Type B pancreatic cell (in vitro differentiated cells): ENCODE data around the gene MORC1. TPM values are rescaled to one million over a fixed set of nuclear protein-coding genes. Genes with fewer than 3 reads are reported as not detected.
"Not testable (repeated sequence)": the region's sequence is repeated elsewhere in the genome, so short reads cannot be mapped to it uniquely, and the experiment has no call there.

Source experiments
- DNase-seq: peaks from one replicate; pipeline ENCODE4 v3.0.0; 2021; ENCODE audit warnings: mixed read lengths; ENCODE audit not compliant: unreplicated experiment; ENCODE audit errors: extremely low spot score
- H3K27ac Mint-ChIP-seq: 2 replicates; pipeline ENCODE4 v1.8.0; 2021; ENCODE audit warnings: mild to moderate bottlenecking, mixed read lengths
- H3K27me3 Mint-ChIP-seq: 2 replicates; pipeline ENCODE4 v1.8.0; 2021; ENCODE audit warnings: mixed read lengths
- H3K36me3 Mint-ChIP-seq: 2 replicates; pipeline ENCODE4 v1.8.0; 2021; ENCODE audit warnings: mixed read lengths
- H3K4me1 Mint-ChIP-seq: one replicate; pipeline ENCODE4 v1.8.0; 2021; ENCODE audit warnings: mixed read lengths; ENCODE audit not compliant: unreplicated experiment
- H3K4me3 Mint-ChIP-seq: 2 replicates; pipeline ENCODE4 v1.8.0; 2021; ENCODE audit warnings: mild to moderate bottlenecking, mixed read lengths
- H3K9me3 Mint-ChIP-seq: 2 replicates; pipeline ENCODE4 v1.8.0; 2021; ENCODE audit warnings: mixed read lengths
- CTCF ChIP-seq: fragments of 200-600 bp; sonication (generic); conservative IDR thresholded peaks from 2 replicates; pipeline ENCODE4 v1.5.0; 2021; ENCODE audit warnings: antibody characterized with exemption, mild to moderate bottlenecking
- total RNA-seq: library from RNA; stranded (reverse); gene quantifications from 2 replicates; pipeline ENCODE4 v1.2.1, GENCODE V29; 2021; ENCODE audit warnings: low replicate concordance

MORC1 gene
- total RNA-seq, 1 donor from 2014 or later: not detected

DNA sequence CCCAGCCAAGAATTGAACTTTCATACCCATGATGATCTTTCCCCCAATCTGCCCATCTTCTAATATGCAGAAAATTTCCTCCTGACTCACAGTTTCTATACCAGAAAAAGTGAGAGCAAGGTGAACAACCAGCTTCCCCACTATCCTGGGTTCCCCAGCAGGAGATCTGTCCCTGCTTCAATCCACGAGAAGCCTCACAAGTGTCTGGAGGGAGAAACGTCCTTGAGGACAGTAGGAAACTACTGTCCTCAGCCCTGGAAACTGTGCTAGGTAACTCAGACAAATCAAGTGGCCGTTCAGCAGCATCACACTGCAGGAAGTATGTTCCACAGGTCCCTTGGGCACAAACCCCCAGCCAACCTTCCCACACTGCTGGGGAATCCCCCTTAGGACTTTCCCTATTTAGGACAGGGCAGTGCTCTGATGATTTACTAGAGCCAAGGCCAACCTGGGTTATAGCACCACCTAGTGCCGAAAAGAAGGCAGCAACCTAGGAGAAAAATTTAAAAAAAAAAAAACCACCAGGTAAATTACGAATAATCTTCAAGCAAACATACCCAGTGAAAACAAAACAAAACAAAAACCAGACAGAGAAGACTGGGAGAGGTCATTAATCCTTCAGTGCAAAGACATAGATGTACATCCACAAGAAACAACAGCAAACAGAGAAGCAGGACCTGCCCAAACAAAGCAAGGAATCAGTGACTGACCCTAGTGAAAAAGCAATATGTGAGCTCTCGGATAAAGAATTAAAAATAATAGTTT lies 36.0 kb downstream of the MORC1 start:
- Mint-ChIP-seq H3K4me3 (no peak overlapping the region), H3K27ac (no peak overlapping the region), H3K4me1 (peaks cover 4% of the 10 kb centered on the region), H3K9me3 (peaks cover 7% of the 10 kb centered on the region), H3K27me3 (peaks cover under 1% of the 10 kb centered on the region), H3K36me3 (no peaks in the 10 kb centered on the region)
- peak; percentile 82 for TF ChIP-seq CTCF
- DNase-seq: no peak

GRCh38 chr3:109080090-109080489 lies 37.8 kb downstream of the MORC1 start:
- not testable (repeated sequence) for H3K9me3 Mint-ChIP-seq, H3K27ac Mint-ChIP-seq, DNase-seq, H3K27me3 Mint-ChIP-seq, H3K36me3 Mint-ChIP-seq, H3K4me1 Mint-ChIP-seq, H3K4me3 Mint-ChIP-seq

- Mint-ChIP-seq H3K9me3 (no peaks in the 10 kb centered on the region), H3K27ac (no peak overlapping the region)
- no peak for TF ChIP-seq CTCF
Measured at GRCh38 chr3:109073116-109073515, 44.8 kb downstream of the MORC1 start.

GRCh38 chr3:109072194-109072593 lies 45.7 kb downstream of the MORC1 start:
- H3K4me3 Mint-ChIP-seq: no peak overlapping the region
- no peaks in the 10 kb centered on the region for H3K4me1 Mint-ChIP-seq
- no peak for TF ChIP-seq CTCF
- no peaks in the 10 kb centered on the region for H3K9me3 Mint-ChIP-seq
- H3K36me3 Mint-ChIP-seq: no peaks in the 10 kb centered on the region
- H3K27me3 Mint-ChIP-seq: peaks cover 3% of the 10 kb centered on the region
- no peak for DNase-seq
- no peak overlapping the region for H3K27ac Mint-ChIP-seq

More at GRCh38 chr3:109073116-109073515, 44.8 kb downstream of the MORC1 start:
- Mint-ChIP-seq H3K36me3 (no peaks in the 10 kb centered on the region), H3K4me3 (no peak overlapping the region), H3K4me1 (no peaks in the 10 kb centered on the region), H3K27me3 (peaks cover 3% of the 10 kb centered on the region)
- DNase-seq: no peak

- no peak for DNase-seq
Measured at GRCh38 chr3:109071350-109072142, 46.4 kb downstream of the MORC1 start.

More at GRCh38 chr3:109071350-109072142, 46.4 kb downstream of the MORC1 start:
- no peaks in the 10 kb centered on the region for H3K4me1 Mint-ChIP-seq
- TF ChIP-seq CTCF: no peak
- H3K27ac Mint-ChIP-seq: no peak overlapping the region
- H3K9me3 Mint-ChIP-seq: no peaks in the 10 kb centered on the region
- H3K4me3 Mint-ChIP-seq: no peak overlapping the region
- peaks cover 3% of the 10 kb centered on the region for H3K27me3 Mint-ChIP-seq
- H3K36me3 Mint-ChIP-seq: no peaks in the 10 kb centered on the region
